ENCODE results near the gene LSAMP.

- TF ChIP-seq CTCF (IDR thresholded peaks at IDR 0.05) = no peak
- no peak for TF ChIP-seq POLR2A (IDR thresholded peaks at IDR 0.05)
These were observed 639.8 kb downstream of the LSAMP start for GRCh38 chr3:115805520-115805919.

Measured in esophagus squamous epithelium (tissue), 4 donors.